Mesothelial cell of epicardium (in vitro differentiated cells): Measurements from ENCODE around the gene MLLT3. TPM values are rescaled to one million over a fixed set of nuclear protein-coding genes. Genes with fewer than 3 reads are reported as not detected.

Source experiments
- DNase-seq, 2 experiments: peaks; one replicate each; pipeline ENCODE4 v3.0.0; 2021; ENCODE audit warnings: low spot score in 2 of 2; ENCODE audit not compliant: unreplicated experiment in 2 of 2
- H3K27ac Mint-ChIP-seq: 2 replicates; pipeline ENCODE4 v1.8.0; 2021; ENCODE audit warnings: mixed read lengths
- H3K27me3 Mint-ChIP-seq: 2 replicates; pipeline ENCODE4 v1.8.0; 2021; ENCODE audit warnings: low read depth, mixed read lengths
- H3K36me3 Mint-ChIP-seq: 2 replicates; pipeline ENCODE4 v1.8.0; 2021; ENCODE audit warnings: mixed read lengths
- H3K4me1 Mint-ChIP-seq: 2 replicates; pipeline ENCODE4 v1.8.0; 2021; ENCODE audit warnings: mixed read lengths
- H3K4me3 Mint-ChIP-seq: 2 replicates; pipeline ENCODE4 v1.8.0; 2021; ENCODE audit warnings: mild to moderate bottlenecking, moderate library complexity, mixed read lengths
- H3K9me3 Mint-ChIP-seq: 2 replicates; pipeline ENCODE4 v1.8.0; 2021; ENCODE audit warnings: mixed read lengths
- CTCF ChIP-seq: fragments of 200-600 bp; sonication (generic); IDR thresholded peaks from one replicate; pipeline ENCODE4 v1.5.0; 2021; ENCODE audit warnings: antibody characterized with exemption; ENCODE audit not compliant: unreplicated experiment
- total RNA-seq: library from RNA; stranded (reverse); gene quantifications from 3 replicates; pipeline ENCODE4 v1.2.1, GENCODE V29; 2021

Gene MLLT3
- total RNA-seq, 1 donor from 2014 or later = 45.8 TPM

- Mint-ChIP-seq H3K27ac (no peak overlapping the region), H3K9me3 (no peaks in the 10 kb centered on the region), H3K36me3 (peaks cover 8% of the 10 kb centered on the region), H3K4me3 (no peak overlapping the region), H3K4me1 (peaks cover 18% of the 10 kb centered on the region), H3K27me3 (no peaks in the 10 kb centered on the region)
- no peak for TF ChIP-seq CTCF
- no peak for DNase-seq
Measured at GRCh38 chr9:20404192-20404813, 218.0 kb downstream of the MLLT3 start.

- no peaks in the 10 kb centered on the region for H3K9me3 Mint-ChIP-seq
- peaks cover 17% of the 10 kb centered on the region for H3K4me1 Mint-ChIP-seq
- H3K4me3 Mint-ChIP-seq = no peak overlapping the region
- no peak for TF ChIP-seq CTCF
- no peak overlapping the region for H3K27ac Mint-ChIP-seq
- H3K36me3 Mint-ChIP-seq = peaks cover 8% of the 10 kb centered on the region
- H3K27me3 Mint-ChIP-seq = no peaks in the 10 kb centered on the region
- DNase-seq = no peak
Measured at GRCh38 chr9:20403346-20403745, 219.0 kb downstream of the MLLT3 start.

GRCh38 chr9:20402273-20402875, 219.9 kb downstream of the MLLT3 start:
- no peaks in the 10 kb centered on the region for H3K27me3 Mint-ChIP-seq
- H3K9me3 Mint-ChIP-seq = no peaks in the 10 kb centered on the region
- no peak for DNase-seq
- peaks cover 18% of the 10 kb centered on the region for H3K4me1 Mint-ChIP-seq
- TF ChIP-seq CTCF = no peak
- no peak overlapping the region for H3K27ac Mint-ChIP-seq
- H3K36me3 Mint-ChIP-seq = peaks cover 8% of the 10 kb centered on the region
- H3K4me3 Mint-ChIP-seq = no peak overlapping the region

GRCh38 chr9:20398536-20399338, 223.6 kb downstream of the MLLT3 start:
- Mint-ChIP-seq H3K36me3 (peaks cover 6% of the 10 kb centered on the region), H3K4me1 (peaks cover 45% of the 10 kb centered on the region), H3K4me3 (no peak overlapping the region), H3K27ac (no peak overlapping the region), H3K9me3 (no peaks in the 10 kb centered on the region), H3K27me3 (no peaks in the 10 kb centered on the region)
- no peak for TF ChIP-seq CTCF
- no peak for DNase-seq

GRCh38 chr9:20397348-20397747, 225.0 kb downstream of the MLLT3 start:
- no peak for TF ChIP-seq CTCF
- no peak overlapping the region for H3K27ac Mint-ChIP-seq
- no peaks in the 10 kb centered on the region for H3K9me3 Mint-ChIP-seq
- peaks cover 50% of the 10 kb centered on the region for H3K4me1 Mint-ChIP-seq
- H3K36me3 Mint-ChIP-seq = peaks cover 6% of the 10 kb centered on the region
- H3K4me3 Mint-ChIP-seq = no peak overlapping the region
- no peaks in the 10 kb centered on the region for H3K27me3 Mint-ChIP-seq
- DNase-seq = no peak
